Fibroblast of lung (primary cell): ENCODE data around the gene CYTL1. TPM values are rescaled to one million over a fixed set of nuclear protein-coding genes. Genes with fewer than 3 reads are reported as not detected.
"Not testable (repeated sequence)": the region's sequence is repeated elsewhere in the genome, so short reads cannot be mapped to it uniquely, and the experiment has no call there.

Experiments used
- DNase-seq, 2 donors: peaks; one replicate each; pipeline versions ENCODE4 v3.0.0 to v3.0.0-alpha.2; 2010; ENCODE audit warnings: low read depth in 2 of 2
- H2AFZ ChIP-seq: 2 replicates; pipeline ENCODE4 v1.5.1; 2012; ENCODE audit warnings: low read length, control low read depth, inconsistent platforms
- H3K27ac ChIP-seq: 2 replicates; pipeline ENCODE4 v1.5.1; 2011; ENCODE audit warnings: low read length, control low read depth; ENCODE audit not compliant: insufficient read depth
- H3K27me3 ChIP-seq: 2 replicates; pipeline ENCODE4 v1.5.1; 2011; ENCODE audit warnings: mild to moderate bottlenecking, low read length; ENCODE audit not compliant: control insufficient read depth, insufficient read depth
- H3K36me3 ChIP-seq: 2 replicates; pipeline ENCODE4 v1.5.1; 2011; ENCODE audit warnings: low read length; ENCODE audit not compliant: control insufficient read depth, insufficient read depth
- H3K4me1 ChIP-seq: 2 replicates; pipeline ENCODE4 v1.5.1; 2011; ENCODE audit warnings: low read length; ENCODE audit not compliant: control insufficient read depth, insufficient read depth; ENCODE audit errors: extremely low read depth
- H3K4me2 ChIP-seq: 2 replicates; pipeline ENCODE4 v1.5.1; 2011; ENCODE audit warnings: low read length, control low read depth; ENCODE audit not compliant: insufficient read depth; ENCODE audit errors: extremely low read depth
- H3K4me3 ChIP-seq, 4 experiments: fragments of 200-600 bp in 1 of 4; sonication (generic) in 1 of 4; replicated peaks in 1 of 4; 2 replicates each; pipeline ENCODE4 v1.5.1; 2011 to 2016; ENCODE audit warnings: low read length in 4 of 4, low read depth in 3 of 4, mild to moderate bottlenecking in 3 of 4, control low read depth in 2 of 4, inconsistent platforms in 1 of 4, mixed read lengths in 1 of 4; ENCODE audit not compliant: insufficient read depth in 1 of 4; ENCODE audit errors: control extremely low read depth in 1 of 4
- H3K79me2 ChIP-seq: 2 replicates; pipeline ENCODE4 v1.5.1; 2012; ENCODE audit warnings: mild to moderate bottlenecking, low read length, inconsistent platforms; ENCODE audit not compliant: control insufficient read depth, insufficient read depth
- H3K9ac ChIP-seq: 2 replicates; pipeline ENCODE4 v1.5.1; 2011; ENCODE audit warnings: mild to moderate bottlenecking, low read length, control low read depth; ENCODE audit not compliant: insufficient read depth
- H3K9me3 ChIP-seq: 2 replicates; pipeline ENCODE4 v1.5.1; 2012; ENCODE audit warnings: low read depth, low read length; ENCODE audit not compliant: control insufficient read depth, insufficient read depth
- H4K20me1 ChIP-seq: 2 replicates; pipeline ENCODE4 v1.5.1; 2011; ENCODE audit warnings: low read length; ENCODE audit not compliant: control insufficient read depth, insufficient read depth; ENCODE audit errors: extremely low read depth
- CTCF ChIP-seq, 2 donors: IDR thresholded peaks in 1 of 2; conservative IDR thresholded peaks in 1 of 2; 1 replicate in 1 of 2; 2 replicates in 1 of 2; pipeline ENCODE4 v1.5.1; 2011 to 2012; ENCODE audit warnings: low read length in 2 of 2, control low read depth in 1 of 2, inconsistent platforms in 1 of 2, low read depth in 1 of 2, mild to moderate bottlenecking in 1 of 2
- EZH2 ChIP-seq: IDR thresholded peaks from 2 replicates; pipeline ENCODE4 v1.5.1; 2012; ENCODE audit warnings: low read length, control low read depth, mild to moderate bottlenecking; ENCODE audit errors: missing control alignments
- polyA minus RNA-seq: library from RNA; depleted of rRNA, polyadenylated mRNA; stranded (reverse); fragments of >200 nt; gene quantifications from 2 replicates; pipeline ENCODE4 v1.2.3, GENCODE V29; 2011; ENCODE audit warnings: low replicate concordance
- polyA plus RNA-seq, 2 donors: library from polyadenylated mRNA; depleted of rRNA in 1 of 2; stranded (reverse) in 1 of 2; unstranded in 1 of 2; fragments of >200 nt; gene quantifications; 2 replicates each; pipeline ENCODE4 v1.2.1, GENCODE V29; 2011 to 2012; ENCODE audit warnings: missing spikeins in 1 of 2
- total RNA-seq: library from RNA; depleted of rRNA; stranded (reverse); fragments of >200 nt; gene quantifications from 2 replicates; pipeline ENCODE4 v1.2.1, GENCODE V29; 2014

The CYTL1 gene
- total RNA-seq (0.17 TPM in 1 of 2 replicates, not detected in the other), polyA plus RNA-seq (6.9 TPM in 1 of 2 replicates, not detected in the other), polyA minus RNA-seq (not detected in 2 replicates)
- 4.3 TPM in 1 of 2 replicates, not detected in the other for polyA plus RNA-seq (2012)

DNA sequence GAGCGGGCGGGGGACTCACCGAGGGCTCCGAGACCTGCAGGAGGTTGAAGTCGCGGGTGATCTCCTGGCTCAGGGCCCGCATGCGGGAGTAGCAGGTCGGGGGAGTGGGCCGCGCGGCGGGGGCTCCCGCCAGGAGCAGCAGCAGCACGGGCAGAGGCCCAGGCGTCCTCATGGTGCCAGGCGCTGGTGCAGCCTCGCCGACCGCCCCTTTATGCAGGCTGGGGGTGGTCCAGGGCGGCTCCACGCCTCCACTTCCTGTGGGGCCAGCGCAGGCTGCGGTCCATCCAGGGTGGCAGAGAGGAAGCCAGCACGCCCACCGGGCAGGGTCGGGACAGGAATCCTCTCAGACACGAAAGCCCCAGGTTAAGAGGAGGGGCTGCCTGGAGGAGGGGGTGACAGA is at the start of gene CYTL1:
Gene CYTL1 (minus strand): TSS at position 185 of the 400 bp plus-strand sequence. CDS start 13 bp downstream, at position 172.
- H3K9me3 ChIP-seq = no peaks in the 10 kb centered on the region
- peak within 1 kb of the TSS in 2 of 4 experiments; percentile 7 to 16 for H3K4me3 ChIP-seq
- peak in 1 of 2 donors; percentile 34 for DNase-seq
- no peaks in the 10 kb centered on the region for H4K20me1 ChIP-seq
- H3K27ac ChIP-seq = no peak within 1 kb of the TSS
- H2AFZ ChIP-seq = no peak within 1 kb of the TSS
- no peak within 1 kb of the TSS for H3K9ac ChIP-seq
- H3K4me2 ChIP-seq = no peak within 1 kb of the TSS
- peaks cover 5% of the 10 kb centered on the region for H3K27me3 ChIP-seq
- no peaks in the 10 kb centered on the region for H3K79me2 ChIP-seq
- no peak for TF ChIP-seq EZH2
- TF ChIP-seq CTCF (conservative IDR thresholded peaks at IDR 0.05 in 1 of 2, IDR thresholded peaks at IDR 0.05 in 1 of 2; ENCODE audit: low read depth in 1 of 2, low read length in 2 of 2) = no peak
- no peaks in the 10 kb centered on the region for H3K36me3 ChIP-seq
- H3K4me1 ChIP-seq = peaks cover 2% of the 10 kb centered on the region

- no peaks in the 10 kb centered on the region for H3K27me3 ChIP-seq
- no peaks in the 10 kb centered on the region for H4K20me1 ChIP-seq
- no peaks in the 10 kb centered on the region for H3K4me1 ChIP-seq
- no peaks in the 10 kb centered on the region for H3K79me2 ChIP-seq
- no peaks in the 10 kb centered on the region for H3K9me3 ChIP-seq
- DNase-seq = no peak
- TF ChIP-seq CTCF (conservative IDR thresholded peaks at IDR 0.05 in 1 of 2, IDR thresholded peaks at IDR 0.05 in 1 of 2; ENCODE audit: low read depth in 1 of 2, low read length in 2 of 2) (no peak), EZH2 (no peak)
- H3K9ac ChIP-seq = no peak overlapping the region
- H3K27ac ChIP-seq = no peak overlapping the region
- H3K4me3 ChIP-seq = no peak overlapping the region
- H3K4me2 ChIP-seq = no peak overlapping the region
- no peaks in the 10 kb centered on the region for H3K36me3 ChIP-seq
- H2AFZ ChIP-seq = no peak overlapping the region
Observed at GRCh38 chr4:5067908-5068307, 48.6 kb upstream of the CYTL1 start.

- DNase-seq, H4K20me1 ChIP-seq, H3K27me3 ChIP-seq, H3K36me3 ChIP-seq, H3K9ac ChIP-seq, H3K27ac ChIP-seq, H3K4me3 ChIP-seq, H3K9me3 ChIP-seq, H3K4me1 ChIP-seq, H2AFZ ChIP-seq, H3K79me2 ChIP-seq, H3K4me2 ChIP-seq: not testable (repeated sequence)
Observed at GRCh38 chr4:5066968-5067367, 47.7 kb upstream of the CYTL1 start.
